GM18519 (cell line): Measurements from ENCODE around the gene LINC01488.

Source experiments
- ATAC-seq: cut with Tn5 transposase; IDR thresholded peaks from one replicate; pipeline ENCODE4 v1.9.1; 2021; ENCODE audit warnings: mild to moderate bottlenecking, moderate library complexity; ENCODE audit not compliant: unreplicated experiment, low FRiP score

The LINC01488 gene

DNA sequence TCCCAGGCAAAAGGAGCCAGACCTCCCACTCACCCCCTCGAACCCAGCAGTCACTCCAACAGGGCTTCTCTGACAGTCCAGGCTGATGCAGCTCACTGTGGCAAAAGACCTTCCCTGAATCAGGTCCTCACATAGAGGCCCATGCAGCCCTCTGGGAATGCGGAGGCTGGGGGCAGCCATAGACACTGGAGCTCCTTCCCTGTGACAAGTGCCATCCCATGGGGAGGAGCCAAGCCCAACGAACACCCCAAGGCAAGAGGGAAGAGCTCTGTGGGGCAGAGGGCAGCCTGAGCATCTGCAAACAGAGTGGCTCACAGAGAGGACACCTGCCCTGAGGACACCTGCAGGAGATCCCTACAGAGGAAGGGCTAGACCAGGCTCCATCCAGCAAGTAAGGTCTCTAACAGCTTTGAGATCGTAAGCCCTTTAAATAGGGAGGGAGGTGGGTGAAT is at the start of gene LINC01488:
Gene LINC01488, plus strand, starts transcription at position 271 of the 452 bp plus-strand sequence.
- ATAC-seq = no peak

DNA sequence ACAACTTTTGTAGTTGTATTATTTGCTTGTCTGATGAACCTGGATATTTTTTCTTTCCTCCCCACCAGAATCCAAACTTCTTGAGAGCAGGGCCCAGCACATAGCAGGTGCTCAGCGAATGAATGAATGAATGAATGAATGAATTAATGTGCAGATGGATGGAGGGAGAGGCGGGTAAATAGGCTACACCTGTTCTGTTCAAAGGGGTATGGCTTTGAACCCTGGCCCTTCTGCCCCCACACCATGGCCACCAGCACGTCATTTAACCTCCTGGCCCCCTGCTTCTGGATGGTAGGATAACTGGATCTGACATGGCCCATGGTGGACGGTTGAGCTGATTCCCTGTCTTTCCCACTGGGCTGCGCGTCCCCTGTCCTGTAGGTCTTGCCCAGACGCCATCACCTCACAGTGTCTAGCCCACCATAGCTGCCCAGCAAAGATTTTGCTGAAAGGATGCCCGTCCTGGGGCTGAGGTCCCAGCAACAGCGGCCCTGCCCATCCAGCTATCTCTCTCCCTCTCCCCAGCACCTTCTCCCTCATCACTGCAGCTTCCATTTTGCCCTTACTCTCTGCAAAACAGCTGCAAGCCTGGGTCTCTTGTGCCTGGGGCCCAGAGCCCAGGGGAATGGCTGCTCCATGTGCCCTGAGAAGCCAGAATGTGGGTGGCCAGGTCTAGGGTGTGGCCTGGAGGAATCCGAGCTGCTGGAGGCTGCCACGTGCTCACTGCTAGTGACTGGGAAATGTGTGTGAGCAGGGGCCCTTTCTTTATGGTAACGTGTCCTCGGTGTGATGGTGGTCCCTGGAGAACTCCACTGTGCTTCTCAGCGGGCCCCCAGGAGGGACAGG is 49.3 kb upstream of the LINC01488 start:
- no peak for ATAC-seq

DNA sequence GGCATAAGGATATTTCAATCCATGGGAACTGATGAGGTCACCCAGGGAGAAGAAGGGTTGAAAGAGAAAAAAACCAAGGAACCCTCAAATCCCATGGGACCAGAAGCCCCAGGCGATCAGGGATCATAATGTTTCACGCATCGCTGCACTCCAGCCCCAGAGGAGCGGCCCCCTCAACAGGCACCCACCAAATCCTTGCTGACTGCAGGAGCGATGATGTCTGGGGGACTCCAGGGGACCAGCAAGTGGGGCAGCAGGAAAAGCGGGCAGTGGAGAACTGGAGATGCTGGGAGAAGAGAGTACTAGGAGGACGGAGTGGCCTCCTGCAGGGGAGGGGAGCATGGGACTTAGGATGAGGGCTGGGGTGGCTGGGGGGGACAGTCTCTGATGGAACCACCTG is 47.7 kb upstream of the LINC01488 start:
- ATAC-seq = no peak

DNA sequence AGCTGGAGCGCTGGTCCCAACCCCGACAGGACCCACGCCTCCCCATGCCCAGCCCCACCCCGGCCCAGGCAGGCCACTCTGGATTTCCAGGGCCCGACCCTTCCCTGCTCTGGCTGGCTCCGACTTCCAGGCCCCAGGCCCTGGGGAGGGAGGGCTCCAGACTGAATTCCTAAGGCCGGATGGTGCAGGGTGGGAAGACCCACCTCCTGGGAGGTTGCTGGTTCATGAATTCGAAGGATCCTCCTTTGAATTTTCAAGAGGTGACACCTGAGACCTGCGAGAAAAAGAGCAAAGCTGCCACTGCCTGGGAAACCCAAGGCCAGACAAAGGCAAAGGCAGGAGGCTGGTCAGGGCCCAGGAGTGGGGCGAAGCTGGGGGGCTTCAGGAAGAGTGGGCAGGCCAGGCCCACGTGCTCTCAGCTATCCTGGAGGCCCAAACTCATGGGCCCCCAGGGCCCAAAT is 47.0 kb upstream of the LINC01488 start:
- no peak for ATAC-seq

DNA sequence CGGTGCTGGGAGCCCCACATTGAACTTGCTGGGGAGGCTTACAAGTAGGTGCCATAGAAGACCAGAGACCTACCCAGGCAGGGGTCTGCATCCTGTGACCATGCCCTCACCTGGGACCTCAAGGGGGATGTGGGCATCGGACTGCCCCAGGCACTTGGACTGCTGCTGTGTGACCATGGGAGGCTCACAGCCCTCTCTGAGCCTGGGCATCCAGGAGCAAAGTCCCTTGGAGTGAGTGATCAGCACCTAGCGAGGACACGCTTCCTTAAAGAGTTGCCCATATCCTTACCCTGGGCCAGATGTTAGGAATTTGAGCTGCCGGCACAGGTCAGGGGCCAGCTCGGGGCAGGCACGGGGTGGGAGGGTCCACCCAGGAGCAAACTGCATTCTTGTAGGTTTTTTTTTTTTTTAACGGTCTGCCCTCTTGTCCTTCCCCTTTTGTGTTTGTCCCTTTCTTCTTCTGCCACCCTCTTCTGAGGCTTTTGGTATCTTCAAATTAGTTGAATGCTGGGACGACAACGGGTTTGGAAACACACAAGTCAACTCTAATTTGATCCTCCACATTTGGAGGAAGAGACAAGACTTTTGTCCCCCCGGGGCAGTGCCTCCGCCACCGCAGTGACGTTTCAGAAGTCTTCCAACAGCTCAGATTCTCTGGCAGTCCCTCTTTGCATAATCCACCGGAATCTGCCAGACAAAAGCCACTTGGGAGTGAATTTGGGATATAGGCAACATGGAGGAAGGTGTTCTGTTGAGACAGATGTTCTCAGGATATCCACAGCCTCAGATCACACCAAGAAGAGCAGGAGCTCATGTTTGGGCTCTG is 46.1 kb upstream of the LINC01488 start:
- ATAC-seq = no peak

DNA sequence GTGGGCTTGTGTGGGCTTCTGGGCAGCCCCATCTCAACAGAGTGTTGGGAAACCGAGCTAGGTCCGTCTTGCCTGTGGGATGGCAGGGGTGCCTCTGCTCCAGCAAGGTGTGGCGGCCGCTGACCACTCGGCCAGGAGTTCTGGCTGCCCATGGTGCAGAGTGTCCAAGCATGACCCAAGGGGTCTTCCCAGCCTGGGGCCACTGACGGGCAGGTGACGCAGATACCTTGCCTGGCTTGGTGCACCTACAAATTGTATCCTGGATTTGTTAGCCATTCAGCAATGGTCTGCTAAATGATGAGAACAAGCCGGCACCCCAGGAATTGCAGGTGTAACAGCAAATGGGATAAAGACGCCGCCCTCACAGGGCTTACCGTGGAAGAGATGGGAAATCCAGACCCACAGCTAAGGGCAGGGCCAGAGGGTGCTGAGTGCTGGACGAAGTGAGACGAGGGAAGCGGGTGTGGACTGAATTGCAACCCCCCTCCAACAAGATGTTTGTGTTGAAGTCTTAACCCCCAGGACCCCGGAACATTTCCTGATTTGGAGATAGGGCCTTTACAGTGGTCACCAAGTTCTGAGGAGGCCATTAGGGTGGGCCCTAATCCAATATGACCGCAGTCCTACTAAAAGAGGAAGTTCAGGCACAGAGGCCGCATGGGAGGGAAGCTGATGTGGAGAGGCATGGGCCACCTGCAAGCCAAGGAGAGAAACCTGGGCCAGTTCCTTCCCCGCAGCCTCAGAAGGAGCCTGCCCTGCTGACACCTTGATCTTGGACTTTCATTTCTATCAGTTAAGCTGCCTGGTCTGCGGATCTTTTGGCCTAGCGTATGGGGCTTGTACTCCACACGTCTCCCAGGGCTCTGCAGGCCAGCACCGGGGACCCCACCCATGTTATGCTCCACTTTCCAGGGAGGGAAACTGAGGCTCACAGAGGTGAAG is 45.2 kb upstream of the LINC01488 start:
- ATAC-seq = no peak

DNA sequence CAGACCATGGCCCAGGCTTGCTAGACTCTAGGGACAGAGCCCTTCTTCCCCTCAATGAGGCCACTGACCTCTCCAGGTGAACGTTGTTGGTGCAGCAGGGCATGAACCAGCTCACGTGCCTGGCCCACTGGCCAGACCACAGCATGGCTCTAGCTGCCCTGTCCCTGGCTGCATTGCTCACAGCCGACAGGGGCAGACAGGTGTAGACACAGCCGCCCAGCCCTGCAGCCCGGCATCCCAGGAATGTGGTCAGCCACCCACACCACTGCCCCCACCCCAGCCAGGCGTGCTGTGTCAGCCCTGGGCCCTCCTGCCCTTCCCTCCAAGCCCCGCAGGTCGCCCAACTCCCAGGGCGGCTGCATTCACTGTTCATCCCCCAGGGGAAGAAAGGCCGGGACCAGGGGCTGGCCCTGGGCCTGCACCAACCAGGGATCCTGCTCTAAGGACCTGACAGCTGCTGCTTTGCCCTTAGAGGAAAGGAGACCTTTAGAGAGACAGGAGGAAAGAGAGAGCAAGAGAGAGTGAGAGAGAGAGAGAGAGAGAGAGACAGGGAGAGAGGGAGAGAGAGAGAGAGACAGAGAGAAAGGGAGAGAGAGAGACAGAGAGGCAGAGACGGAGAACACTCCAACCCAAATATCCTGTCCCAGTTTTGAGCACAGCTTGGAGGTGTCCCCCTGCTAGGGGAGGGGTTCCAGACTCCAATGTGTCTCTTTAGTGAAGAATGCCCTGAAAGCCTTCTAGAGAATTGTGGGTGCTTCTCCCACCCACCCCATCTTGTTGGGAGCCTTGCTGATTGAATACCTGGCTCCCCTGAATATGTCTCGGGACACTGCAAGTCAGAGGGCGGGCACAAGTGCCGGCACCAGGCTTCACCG is 44.2 kb upstream of the LINC01488 start:
- ATAC-seq = no peak

DNA sequence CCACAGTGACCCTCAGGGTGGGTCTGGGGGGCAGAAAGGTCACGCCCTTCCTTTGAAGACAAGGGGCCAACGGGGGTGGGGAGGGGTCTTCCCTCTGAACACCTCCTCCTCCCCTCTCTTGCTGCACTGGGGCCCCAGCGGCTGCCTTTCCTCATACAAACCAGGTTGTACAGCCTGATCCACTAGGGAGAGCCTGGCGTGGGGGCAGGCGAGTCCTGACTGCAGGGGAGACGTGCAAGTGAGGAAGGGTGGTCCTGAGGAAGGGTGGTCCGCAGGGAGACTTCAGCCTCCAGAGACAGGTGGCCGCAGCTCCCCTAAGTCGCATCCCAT is 43.6 kb upstream of the LINC01488 start:
- no peak for ATAC-seq

DNA sequence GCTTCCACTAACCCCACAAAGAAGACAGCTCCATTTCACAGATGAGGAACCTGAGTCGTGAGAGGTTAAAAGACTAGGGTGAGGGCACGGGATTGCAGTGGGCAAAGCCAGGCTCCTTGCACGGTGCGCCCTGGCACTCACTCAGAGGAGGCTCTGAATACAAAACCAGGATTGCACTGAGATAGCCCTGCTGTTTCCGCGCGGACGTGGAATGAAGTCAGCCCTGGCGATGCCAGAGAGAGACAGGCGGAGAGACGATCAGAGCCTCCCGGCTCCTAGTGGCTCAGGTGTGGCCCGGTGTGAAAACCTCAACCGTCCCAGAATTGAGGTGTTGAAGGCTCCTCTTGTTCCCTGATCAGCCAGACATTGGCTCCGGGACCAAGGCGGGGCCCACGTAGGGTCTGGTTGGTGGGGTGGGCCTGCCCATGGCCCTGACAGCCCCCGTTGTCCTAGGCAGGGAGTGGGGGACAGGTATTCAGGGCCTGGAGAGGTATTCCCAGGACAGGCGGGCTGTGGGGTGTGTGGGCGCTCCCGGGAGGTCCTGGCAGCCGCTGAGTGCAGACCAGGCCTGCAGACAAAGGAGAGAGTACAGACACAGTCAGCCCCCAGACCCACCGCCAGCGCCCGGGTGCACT is 43.1 kb upstream of the LINC01488 start:
- no peak for ATAC-seq

DNA sequence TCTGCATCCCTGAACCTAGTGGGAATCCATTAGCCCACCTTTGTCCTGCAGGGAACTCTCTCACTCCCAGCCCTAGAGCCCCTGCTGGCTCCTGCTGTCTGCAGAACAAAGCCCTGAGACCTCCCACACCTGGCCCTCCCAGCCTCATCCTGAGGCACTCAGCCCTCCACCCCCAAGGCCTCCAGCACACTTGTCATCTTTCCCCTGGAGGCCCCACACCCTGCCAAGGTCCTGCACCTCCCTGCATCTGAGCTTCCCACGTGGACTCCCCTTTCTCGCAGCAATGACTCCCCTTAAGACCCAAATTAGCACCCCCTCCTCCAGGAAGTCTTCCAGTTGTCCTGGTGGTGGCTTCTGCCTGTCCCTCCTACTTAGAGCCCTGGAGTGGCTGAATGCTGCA is 42.3 kb upstream of the LINC01488 start:
- no peak for ATAC-seq

DNA sequence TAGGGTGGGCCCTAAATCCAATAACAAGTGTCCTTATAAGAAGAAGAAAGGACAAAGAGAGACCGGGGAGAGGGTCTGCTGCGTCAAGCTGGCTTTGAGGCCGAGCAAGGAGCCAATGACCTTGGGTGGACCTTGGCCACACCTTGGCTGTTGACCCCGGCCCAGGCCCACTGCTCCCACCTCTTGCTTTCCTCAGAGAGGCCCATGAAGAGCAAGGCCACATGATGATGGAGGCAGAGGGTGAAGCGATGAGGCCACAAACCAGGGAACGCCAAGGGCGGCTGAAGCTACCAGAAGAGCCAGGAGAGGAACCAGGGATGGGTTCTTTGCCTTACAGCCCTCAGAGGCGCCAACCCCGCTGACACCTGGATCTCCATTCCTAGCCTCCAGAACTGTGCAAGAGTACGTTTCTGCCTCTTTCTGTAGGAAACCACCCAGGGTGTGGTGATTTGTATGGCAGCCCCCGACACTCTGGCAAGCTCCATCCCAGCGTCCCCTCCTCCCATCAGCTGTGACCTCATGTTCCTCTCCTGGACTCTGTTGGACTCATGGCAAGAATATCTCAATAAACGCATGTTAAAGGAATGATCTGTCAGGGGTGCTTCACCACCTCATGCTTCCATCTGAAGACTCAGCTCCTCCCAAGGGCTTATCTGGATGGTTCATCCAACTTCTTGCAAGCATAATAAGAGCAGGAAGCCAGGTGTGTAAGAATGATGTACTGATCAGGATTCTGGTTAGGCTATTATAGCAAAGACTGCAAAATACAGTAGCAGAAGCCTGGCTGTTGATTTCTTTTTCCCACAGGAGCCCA is 41.6 kb upstream of the LINC01488 start:
- no peak for ATAC-seq

DNA sequence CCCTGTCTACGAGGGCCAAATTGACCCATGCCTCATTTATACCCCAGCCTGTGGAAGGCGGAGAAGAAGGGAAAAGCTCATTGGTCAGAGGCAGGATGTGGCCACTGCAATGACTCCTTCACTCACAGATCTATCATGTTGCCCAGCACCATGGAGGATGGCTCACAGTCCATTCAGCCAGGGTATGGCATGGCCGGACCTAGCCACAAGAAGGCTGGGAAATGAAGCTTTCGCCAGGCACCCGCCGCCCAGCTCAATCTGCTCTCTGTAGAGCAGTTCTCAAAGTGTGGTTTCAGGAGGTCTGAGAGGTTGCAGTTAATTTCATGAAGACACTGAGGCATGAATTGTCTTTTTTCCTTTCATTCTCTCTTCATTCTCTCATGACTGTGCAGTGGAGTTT is 40.6 kb upstream of the LINC01488 start:
- ATAC-seq = no peak

DNA sequence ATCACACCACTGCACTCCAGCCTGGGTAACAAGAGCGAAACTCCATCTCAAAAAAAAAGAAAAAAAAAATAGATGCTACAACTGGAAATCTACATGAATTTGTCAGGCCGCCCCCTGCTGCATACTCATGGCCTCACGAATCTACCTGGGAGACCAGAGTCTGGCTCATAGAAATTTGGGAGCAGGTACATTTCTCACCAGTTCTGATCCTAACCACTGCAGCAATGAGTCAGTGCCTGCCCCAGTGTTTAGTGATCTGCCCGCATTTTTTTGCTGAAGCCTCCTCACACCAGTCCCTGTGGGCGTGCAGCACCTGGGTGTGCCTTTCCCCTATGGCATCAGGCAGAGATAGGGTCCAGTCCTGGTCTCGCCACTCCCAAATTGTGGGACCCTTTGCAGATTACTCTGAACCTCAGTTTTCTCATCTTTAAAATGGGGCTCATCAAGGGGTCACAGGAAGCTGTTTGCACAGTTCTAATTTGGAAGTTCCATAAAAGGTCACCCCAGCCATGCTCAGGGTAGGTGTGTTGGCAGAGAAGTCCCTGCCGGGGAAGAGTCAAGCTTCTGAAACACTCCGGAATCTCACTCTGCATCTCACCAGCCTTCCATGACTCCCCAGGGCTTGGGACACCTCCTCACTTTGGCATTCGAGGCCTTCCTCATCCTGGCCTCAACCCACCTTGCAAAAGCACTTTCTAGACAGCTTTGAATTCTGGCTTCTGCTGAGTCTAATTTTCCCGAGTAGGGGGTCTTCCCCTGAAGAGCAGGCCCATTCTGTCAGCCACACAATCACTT is 39.3 kb upstream of the LINC01488 start:
- no peak for ATAC-seq

DNA sequence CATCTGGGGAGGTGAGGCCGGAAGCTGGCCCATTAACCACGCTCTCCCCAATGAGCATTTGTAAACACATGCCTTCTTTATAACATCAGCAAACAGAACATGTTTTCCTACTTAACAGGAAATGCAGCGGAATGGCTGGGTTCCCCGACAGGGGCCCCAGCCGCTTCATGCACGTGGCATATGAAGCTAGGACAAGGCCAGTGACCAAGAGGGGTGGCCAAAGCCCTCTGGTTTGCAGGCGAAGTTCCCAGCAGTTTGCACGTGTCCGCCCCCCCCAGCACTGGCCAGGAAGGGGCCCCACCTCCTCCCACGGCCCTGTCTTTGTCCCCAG is 38.7 kb upstream of the LINC01488 start:
- ATAC-seq = no peak

DNA sequence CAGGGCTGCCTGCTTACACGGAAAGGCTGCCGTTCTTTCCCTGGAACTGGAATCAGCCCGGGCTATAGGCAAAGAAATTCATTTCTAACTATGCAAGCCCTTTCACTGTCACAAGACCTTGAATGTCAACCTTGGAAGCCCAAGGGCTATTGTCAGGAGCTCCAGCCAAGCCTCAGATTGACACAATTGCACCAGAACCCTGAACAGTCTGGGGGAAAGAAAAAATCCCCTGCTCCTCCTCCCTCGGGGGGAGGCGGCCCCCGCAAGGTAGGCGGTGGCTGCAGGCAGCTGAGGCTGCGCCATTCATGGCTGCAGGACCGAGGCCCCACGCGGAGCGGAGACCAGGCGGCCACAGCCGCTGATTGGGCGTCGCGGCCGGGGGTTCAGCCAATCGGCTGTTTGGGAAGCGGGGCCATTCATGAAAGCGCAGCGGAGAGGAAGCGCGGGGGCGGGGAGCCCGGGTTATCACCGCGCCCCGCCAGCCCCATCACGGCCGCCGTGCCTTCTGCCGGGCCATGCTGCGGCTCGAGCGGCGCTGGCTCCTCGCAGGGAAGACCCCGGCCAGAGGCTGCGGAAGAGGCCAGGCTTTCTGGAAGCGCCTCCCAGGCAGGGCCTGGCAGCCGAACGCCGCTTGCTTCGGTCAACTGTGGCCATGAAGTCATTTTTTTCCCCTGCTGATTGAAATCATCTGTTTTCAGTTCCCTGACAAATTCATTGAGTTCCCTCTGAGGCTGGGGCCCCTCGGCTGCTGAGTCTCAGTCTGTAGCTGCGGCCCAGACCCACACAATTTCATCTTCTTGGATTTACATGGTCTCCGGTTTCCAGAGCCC is 38.1 kb upstream of the LINC01488 start:
- ATAC-seq = peak; percentile 85

DNA sequence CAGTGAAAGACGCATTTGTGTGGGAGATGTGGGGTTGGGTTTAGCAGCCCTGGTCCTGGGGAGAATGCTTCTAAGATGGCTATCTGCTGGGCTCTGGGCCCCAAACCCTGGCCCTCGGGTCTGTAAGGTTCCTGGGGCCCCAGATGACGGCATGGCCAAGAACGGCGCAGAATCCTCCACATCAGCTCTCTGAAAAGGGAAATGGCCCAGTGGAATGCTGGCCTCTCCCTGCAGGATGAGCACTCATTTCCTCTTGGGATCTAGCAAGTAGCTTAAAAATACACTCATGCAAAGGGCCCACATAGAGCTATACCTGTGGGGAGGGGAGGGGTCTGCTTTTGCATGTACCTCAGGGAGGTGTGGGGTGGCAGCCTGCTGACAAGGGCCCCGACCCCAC is 37.5 kb upstream of the LINC01488 start:
- no peak for ATAC-seq
